WTC11 (cell line): Measurements from ENCODE around the gene UGT1A7.

ENCODE experiments used
- CBFB ChIP-seq: sonication (generic); formaldehyde crosslinking; IDR thresholded peaks from 2 replicates; pipeline ENCODE4 v1.8.1; 2022; ENCODE audit warnings: mild to moderate bottlenecking, low read depth, missing genetic modification reagents
- ELF4 ChIP-seq: sonication (generic); formaldehyde crosslinking; IDR thresholded peaks from 2 replicates; pipeline ENCODE4 v1.8.1; 2022; ENCODE audit warnings: low read depth, mild to moderate bottlenecking, moderate library complexity, missing genetic modification reagents
- NFYB ChIP-seq: sonication (generic); formaldehyde crosslinking; conservative IDR thresholded peaks from 2 replicates; pipeline ENCODE4 v1.8.0; 2022; ENCODE audit warnings: low read depth, missing genetic modification reagents
- TP53 ChIP-seq: sonication (generic); formaldehyde crosslinking; IDR thresholded peaks from 2 replicates; pipeline ENCODE4 v1.8.1; 2023; ENCODE audit warnings: mild to moderate bottlenecking, missing genetic modification reagents
- ZBTB21 ChIP-seq: sonication (generic); formaldehyde crosslinking; IDR thresholded peaks from 2 replicates; pipeline ENCODE4 v1.8.1; 2023; ENCODE audit warnings: mild to moderate bottlenecking, missing genetic modification reagents, borderline replicate concordance
- ZNF232 ChIP-seq: sonication (generic); formaldehyde crosslinking; IDR thresholded peaks from 2 replicates; pipeline ENCODE4 v1.8.0; 2022; ENCODE audit warnings: mild to moderate bottlenecking, missing genetic modification reagents
- TF ChIP-seq, protein P1 (sequence below): fragments of 200-600 bp; IDR thresholded peaks from 2 replicates; pipeline ENCODE4 v1.8.0; 2022; ENCODE audit warnings: antibody characterized with exemption
- TF ChIP-seq, protein P2 (sequence below): sonication (generic); formaldehyde crosslinking; IDR thresholded peaks from 2 replicates; pipeline ENCODE4 v1.8.0; 2022; ENCODE audit warnings: mild to moderate bottlenecking, missing genetic modification reagents
- TF ChIP-seq, protein P3 (sequence below): sonication (generic); formaldehyde crosslinking; IDR thresholded peaks from 2 replicates; pipeline ENCODE4 v1.8.0; 2022; ENCODE audit warnings: mild to moderate bottlenecking, missing genetic modification reagents
- TF ChIP-seq, protein P4 (sequence below): sonication (generic); formaldehyde crosslinking; IDR thresholded peaks from 2 replicates; pipeline ENCODE4 v1.8.1; 2022; ENCODE audit warnings: mild to moderate bottlenecking, moderate library complexity, missing genetic modification reagents
- TF ChIP-seq, protein P5 (sequence below): sonication (generic); formaldehyde crosslinking; IDR thresholded peaks from 2 replicates; pipeline ENCODE4 v1.8.0; 2022; ENCODE audit warnings: mild to moderate bottlenecking, missing genetic modification reagents
- TF ChIP-seq, protein P6 (sequence below): sonication (generic); formaldehyde crosslinking; IDR thresholded peaks from 2 replicates; pipeline ENCODE4 v1.8.0; 2023; ENCODE audit warnings: missing genetic modification reagents, mild to moderate bottlenecking, borderline replicate concordance
- TF ChIP-seq, protein P7 (sequence below): sonication (generic); formaldehyde crosslinking; IDR thresholded peaks from 2 replicates; pipeline ENCODE4 v1.8.1; 2022; ENCODE audit warnings: low read depth, mild to moderate bottlenecking, moderate library complexity, missing genetic modification reagents, borderline replicate concordance

DNA sequence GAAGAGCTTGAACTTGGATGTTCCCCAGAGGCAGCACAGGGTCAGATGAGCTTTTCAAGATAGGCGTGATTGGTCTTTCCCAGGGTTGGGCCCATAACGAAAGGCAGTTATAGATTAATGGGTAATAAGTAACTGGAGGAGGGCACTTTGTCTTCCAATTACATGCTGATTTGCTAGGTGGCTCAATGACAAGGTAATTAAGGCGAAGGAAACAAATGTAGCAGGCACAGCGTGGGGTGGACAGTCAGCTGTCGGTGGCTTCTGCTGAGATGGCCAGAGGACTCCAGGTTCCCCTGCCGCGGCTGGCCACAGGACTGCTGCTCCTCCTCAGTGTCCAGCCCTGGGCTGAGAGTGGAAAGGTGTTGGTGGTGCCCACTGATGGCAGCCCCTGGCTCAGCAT is 36.9 kb downstream of the UGT1A7 start, which contains the start of gene UGT1A4:
- no peak for TF ChIP-seq ZNF232 (CRISPR knock-in tag)
- TF ChIP-seq, protein P1, sequence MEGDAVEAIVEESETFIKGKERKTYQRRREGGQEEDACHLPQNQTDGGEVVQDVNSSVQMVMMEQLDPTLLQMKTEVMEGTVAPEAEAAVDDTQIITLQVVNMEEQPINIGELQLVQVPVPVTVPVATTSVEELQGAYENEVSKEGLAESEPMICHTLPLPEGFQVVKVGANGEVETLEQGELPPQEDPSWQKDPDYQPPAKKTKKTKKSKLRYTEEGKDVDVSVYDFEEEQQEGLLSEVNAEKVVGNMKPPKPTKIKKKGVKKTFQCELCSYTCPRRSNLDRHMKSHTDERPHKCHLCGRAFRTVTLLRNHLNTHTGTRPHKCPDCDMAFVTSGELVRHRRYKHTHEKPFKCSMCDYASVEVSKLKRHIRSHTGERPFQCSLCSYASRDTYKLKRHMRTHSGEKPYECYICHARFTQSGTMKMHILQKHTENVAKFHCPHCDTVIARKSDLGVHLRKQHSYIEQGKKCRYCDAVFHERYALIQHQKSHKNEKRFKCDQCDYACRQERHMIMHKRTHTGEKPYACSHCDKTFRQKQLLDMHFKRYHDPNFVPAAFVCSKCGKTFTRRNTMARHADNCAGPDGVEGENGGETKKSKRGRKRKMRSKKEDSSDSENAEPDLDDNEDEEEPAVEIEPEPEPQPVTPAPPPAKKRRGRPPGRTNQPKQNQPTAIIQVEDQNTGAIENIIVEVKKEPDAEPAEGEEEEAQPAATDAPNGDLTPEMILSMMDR: no peak
- TF ChIP-seq ELF4 (CRISPR knock-in tag): no peak
- no peak for TF ChIP-seq CBFB (CRISPR knock-in tag)
- TF ChIP-seq ZBTB21 (CRISPR knock-in tag): no peak
- TF ChIP-seq, protein P2, sequence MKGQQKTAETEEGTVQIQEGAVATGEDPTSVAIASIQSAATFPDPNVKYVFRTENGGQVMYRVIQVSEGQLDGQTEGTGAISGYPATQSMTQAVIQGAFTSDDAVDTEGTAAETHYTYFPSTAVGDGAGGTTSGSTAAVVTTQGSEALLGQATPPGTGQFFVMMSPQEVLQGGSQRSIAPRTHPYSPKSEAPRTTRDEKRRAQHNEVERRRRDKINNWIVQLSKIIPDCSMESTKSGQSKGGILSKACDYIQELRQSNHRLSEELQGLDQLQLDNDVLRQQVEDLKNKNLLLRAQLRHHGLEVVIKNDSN: no peak
- TF ChIP-seq, protein P3, sequence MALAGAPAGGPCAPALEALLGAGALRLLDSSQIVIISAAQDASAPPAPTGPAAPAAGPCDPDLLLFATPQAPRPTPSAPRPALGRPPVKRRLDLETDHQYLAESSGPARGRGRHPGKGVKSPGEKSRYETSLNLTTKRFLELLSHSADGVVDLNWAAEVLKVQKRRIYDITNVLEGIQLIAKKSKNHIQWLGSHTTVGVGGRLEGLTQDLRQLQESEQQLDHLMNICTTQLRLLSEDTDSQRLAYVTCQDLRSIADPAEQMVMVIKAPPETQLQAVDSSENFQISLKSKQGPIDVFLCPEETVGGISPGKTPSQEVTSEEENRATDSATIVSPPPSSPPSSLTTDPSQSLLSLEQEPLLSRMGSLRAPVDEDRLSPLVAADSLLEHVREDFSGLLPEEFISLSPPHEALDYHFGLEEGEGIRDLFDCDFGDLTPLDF (CRISPR knock-in tag): no peak
- TF ChIP-seq NFYB (CRISPR knock-in tag): no peak
- TF ChIP-seq, protein P4, sequence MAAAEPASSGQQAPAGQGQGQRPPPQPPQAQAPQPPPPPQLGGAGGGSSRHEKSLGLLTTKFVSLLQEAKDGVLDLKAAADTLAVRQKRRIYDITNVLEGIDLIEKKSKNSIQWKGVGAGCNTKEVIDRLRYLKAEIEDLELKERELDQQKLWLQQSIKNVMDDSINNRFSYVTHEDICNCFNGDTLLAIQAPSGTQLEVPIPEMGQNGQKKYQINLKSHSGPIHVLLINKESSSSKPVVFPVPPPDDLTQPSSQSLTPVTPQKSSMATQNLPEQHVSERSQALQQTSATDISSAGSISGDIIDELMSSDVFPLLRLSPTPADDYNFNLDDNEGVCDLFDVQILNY (CRISPR knock-in tag): no peak
- TF ChIP-seq, protein P5, sequence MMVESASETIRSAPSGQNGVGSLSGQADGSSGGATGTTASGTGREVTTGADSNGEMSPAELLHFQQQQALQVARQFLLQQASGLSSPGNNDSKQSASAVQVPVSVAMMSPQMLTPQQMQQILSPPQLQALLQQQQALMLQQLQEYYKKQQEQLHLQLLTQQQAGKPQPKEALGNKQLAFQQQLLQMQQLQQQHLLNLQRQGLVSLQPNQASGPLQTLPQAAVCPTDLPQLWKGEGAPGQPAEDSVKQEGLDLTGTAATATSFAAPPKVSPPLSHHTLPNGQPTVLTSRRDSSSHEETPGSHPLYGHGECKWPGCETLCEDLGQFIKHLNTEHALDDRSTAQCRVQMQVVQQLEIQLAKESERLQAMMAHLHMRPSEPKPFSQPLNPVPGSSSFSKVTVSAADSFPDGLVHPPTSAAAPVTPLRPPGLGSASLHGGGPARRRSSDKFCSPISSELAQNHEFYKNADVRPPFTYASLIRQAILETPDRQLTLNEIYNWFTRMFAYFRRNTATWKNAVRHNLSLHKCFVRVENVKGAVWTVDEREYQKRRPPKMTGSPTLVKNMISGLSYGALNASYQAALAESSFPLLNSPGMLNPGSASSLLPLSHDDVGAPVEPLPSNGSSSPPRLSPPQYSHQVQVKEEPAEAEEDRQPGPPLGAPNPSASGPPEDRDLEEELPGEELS (CRISPR knock-in tag): no peak
- TF ChIP-seq, protein P6, sequence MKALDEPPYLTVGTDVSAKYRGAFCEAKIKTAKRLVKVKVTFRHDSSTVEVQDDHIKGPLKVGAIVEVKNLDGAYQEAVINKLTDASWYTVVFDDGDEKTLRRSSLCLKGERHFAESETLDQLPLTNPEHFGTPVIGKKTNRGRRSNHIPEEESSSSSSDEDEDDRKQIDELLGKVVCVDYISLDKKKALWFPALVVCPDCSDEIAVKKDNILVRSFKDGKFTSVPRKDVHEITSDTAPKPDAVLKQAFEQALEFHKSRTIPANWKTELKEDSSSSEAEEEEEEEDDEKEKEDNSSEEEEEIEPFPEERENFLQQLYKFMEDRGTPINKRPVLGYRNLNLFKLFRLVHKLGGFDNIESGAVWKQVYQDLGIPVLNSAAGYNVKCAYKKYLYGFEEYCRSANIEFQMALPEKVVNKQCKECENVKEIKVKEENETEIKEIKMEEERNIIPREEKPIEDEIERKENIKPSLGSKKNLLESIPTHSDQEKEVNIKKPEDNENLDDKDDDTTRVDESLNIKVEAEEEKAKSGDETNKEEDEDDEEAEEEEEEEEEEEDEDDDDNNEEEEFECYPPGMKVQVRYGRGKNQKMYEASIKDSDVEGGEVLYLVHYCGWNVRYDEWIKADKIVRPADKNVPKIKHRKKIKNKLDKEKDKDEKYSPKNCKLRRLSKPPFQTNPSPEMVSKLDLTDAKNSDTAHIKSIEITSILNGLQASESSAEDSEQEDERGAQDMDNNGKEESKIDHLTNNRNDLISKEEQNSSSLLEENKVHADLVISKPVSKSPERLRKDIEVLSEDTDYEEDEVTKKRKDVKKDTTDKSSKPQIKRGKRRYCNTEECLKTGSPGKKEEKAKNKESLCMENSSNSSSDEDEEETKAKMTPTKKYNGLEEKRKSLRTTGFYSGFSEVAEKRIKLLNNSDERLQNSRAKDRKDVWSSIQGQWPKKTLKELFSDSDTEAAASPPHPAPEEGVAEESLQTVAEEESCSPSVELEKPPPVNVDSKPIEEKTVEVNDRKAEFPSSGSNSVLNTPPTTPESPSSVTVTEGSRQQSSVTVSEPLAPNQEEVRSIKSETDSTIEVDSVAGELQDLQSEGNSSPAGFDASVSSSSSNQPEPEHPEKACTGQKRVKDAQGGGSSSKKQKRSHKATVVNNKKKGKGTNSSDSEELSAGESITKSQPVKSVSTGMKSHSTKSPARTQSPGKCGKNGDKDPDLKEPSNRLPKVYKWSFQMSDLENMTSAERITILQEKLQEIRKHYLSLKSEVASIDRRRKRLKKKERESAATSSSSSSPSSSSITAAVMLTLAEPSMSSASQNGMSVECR (CRISPR knock-in tag): no peak
- TF ChIP-seq, protein P7, sequence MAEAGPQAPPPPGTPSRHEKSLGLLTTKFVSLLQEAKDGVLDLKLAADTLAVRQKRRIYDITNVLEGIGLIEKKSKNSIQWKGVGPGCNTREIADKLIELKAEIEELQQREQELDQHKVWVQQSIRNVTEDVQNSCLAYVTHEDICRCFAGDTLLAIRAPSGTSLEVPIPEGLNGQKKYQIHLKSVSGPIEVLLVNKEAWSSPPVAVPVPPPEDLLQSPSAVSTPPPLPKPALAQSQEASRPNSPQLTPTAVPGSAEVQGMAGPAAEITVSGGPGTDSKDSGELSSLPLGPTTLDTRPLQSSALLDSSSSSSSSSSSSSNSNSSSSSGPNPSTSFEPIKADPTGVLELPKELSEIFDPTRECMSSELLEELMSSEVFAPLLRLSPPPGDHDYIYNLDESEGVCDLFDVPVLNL (CRISPR knock-in tag): no peak
- TF ChIP-seq TP53 (CRISPR knock-in tag): no peak
